IPS-NIHi7 (cell line): ENCODE measurements around the gene TRIB2.

Experiments
- DNase-seq: peaks from one replicate; pipeline ENCODE4 v3.0.0; 2012; ENCODE audit warnings: mixed read lengths; ENCODE audit errors: extremely low spot score

Gene TRIB2

DNA sequence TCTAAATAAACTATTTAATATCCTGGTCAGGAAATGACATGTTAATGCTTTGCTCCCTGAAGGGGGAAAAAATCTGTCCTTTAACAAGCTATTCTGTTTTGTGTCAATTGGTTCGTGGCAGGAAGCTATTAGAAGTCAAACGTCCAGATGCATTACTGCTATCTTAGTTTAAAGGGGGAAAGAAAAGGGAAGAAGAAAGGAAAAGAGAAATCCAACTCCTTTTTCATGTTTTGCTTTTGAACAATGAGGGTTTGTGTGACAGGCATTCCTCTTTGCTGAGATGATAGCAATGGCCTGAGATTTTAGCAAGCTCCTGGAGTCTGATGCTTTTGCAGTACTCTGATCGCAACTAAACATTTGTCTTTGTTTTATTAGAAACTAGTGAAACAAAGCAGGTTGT, 24.6 kb downstream of the TRIB2 start:
- DNase-seq: no peak

DNA sequence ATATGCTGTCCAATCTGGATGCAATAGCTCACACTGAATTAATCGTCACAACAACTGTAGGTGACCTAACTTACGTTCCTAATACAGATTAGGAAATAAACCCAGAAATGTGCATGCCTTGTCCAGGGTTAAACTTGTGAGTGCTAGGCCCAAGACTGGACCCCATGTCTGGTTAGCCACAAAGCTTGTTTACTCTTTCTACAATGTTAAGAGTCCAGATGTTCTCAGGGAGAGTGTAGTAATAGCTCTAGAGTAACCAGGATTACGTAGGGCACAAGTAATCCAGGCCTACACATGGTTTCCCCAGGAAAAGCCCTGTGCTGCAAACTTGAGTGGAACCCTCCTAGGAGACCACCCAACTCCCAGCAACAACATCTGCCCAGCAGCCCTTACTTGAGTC, 26.2 kb downstream of the TRIB2 start:
- DNase-seq: no peak

DNA sequence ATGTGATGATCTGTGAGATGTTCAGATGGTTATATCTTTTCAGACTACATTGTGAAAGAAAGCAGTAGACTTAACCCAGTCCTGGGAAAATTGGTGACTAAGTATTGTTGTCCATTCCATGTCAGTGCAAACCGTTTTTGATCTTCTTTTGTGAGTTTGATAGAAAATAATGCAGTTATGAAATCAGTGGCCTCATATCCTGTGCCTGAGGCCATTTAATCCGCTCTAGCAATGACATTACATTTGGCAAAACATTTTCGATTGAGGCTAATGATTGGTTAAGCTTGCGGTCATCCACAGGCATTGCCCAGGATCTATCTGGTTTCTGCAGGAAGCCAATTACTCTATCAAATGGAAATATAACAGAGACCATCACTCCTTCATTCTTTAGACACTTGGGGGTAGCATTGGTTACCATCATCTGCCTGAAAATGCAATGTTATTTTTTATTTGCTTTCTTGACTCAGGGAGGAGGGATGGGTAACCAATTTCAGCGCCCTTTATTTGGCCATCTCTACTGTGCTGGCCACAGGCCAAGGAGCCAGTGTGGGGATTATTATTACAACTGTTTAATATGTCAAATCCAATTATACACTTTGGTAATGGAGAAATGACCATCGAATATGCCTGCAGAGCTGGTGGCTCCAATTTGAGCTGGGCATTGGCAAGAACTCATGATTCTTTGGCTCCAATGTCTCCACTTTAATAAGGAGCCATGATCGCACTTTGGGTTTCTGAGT, 33.6 kb downstream of the TRIB2 start:
- DNase-seq: no peak

DNA sequence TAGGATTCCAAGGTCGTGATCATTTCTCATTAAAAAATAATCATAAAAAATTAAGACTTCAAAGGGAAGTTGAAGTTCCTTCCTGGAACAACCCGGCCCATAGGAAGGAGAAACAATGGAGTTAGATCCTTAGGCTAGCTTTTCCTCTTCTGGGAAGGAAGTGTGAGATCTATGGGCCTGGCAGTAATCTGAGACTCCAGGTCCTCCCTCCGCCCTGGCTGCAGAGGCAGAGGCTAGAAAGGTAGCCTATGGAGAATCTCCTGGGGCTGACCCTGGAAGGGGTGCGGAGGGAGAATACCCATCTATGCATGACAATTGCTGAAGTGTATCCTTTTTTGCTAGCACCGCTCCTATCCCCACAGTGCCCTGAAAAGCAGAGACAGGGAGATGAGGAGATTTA, 37.9 kb downstream of the TRIB2 start:
- DNase-seq: peak; percentile 70

- DNase-seq: no peak
Measured at GRCh38 chr2:12755384-12755783, 38.6 kb downstream of the TRIB2 start.

DNA sequence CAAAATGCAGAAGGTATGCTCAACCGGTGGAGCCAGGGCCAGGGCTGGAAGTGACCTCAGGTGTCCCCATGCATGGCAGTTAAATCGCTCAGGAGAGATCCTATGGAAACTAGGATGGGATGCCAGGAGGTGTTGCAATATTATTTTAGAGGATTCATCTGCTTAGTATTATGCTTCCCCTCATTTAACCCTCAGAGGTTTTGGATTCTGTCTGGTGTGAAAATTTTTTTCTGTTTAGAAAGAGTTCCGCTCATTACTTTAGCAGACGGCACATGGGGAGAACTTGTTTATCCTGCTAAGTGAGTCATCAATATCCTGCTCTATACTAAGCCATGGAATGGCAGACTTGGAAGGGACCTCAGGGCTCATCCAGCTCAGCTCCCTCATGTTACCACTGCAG, 42.5 kb downstream of the TRIB2 start:
- no peak for DNase-seq

- no peak for DNase-seq
Measured at GRCh38 chr2:12761104-12761503, 44.4 kb downstream of the TRIB2 start.

DNA sequence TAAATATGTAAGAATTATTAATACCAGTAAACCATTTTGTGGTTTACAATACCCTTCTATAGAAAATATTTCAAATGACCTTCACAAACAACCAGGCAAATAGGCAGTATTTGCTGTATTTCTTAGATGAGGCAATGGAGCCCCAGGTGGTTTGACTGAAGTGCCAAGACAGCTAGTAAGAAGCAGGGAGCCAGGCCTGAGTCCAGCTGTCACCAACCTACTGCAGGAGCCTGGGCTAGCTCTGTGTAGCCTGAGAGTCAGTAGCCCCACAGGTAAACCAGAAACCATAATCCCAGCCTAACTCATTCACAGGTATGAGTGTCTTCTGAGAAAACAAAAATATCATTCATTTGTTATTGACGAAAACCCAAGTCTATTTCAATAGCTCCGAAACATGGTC, 45.6 kb downstream of the TRIB2 start:
- no peak for DNase-seq

DNA sequence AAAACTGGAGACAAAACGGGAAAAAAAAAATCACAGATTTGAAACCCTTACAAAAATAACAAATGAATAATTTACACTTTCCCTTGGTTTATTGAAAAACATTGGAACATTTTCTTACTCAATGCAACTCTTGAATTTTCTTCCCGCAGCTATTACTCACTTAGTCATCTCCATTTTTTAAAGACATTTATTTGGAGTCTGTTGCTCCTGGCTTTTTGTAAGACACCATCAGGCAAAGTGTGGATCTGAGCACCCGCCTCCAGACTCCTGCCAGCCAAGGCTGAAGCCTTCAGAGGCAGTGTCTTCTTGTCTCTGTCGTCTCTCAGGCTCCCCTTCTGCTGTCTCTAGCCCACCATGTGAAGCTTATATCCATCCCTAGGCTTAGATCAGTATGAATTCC, 46.2 kb downstream of the TRIB2 start:
- DNase-seq: no peak

- DNase-seq: no peak
Measured at GRCh38 chr2:12763486-12763885, 46.8 kb downstream of the TRIB2 start.

DNA sequence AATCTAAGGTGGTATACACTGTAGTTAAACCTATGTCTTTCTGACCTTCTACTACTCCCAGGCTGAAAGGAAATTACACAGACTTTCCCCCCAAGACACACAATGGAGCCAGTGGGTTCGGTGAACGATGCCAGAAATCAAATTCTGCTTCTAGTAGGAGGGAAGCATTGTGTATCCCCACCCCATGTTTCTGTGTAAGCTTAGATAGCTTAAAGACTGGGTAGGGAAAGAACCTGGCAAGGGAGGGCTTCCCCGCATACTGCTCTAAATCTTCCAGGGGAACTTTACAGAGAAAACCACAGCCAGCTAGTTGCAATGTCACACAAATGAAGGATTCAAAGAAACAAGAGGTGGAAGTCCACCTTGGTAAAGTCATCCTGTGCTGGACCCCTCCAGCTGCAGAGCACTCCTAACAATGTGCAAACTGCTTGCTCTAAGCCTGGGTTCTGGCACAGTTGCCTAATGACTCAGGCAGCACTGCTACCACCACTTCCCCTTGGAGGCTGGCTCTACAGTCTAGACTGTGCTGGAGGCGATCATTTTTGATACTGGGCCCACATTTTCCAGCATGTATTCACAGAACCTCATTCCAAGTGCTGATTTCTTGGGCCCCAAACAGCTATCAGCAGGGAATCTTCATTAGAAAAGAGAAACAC, 47.5 kb downstream of the TRIB2 start:
- no peak for DNase-seq

GRCh38 chr2:12764849-12765605, 48.3 kb downstream of the TRIB2 start:
- DNase-seq: no peak

GRCh38 chr2:12766421-12766879, 49.7 kb downstream of the TRIB2 start:
- DNase-seq: no peak

DNA sequence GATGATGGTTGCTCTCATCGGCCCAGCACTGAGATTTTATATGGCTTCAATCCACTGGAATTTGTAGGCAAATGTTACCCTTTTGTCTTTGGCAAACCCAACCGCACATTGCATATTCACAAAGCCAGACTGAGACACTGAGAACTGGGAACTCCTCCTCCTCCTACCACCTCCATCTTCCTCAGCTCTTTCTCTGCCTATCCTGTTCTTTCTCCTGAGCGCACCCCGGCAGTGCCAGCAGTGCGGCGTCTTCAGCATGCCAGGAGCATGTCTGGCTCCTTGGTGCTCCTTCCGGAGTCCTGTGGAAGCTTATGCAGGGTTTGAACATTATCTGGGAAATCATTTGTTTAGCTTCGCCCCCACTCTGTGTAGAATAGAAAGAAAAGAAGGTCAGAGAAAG, 50.8 kb downstream of the TRIB2 start:
- DNase-seq: no peak

DNA sequence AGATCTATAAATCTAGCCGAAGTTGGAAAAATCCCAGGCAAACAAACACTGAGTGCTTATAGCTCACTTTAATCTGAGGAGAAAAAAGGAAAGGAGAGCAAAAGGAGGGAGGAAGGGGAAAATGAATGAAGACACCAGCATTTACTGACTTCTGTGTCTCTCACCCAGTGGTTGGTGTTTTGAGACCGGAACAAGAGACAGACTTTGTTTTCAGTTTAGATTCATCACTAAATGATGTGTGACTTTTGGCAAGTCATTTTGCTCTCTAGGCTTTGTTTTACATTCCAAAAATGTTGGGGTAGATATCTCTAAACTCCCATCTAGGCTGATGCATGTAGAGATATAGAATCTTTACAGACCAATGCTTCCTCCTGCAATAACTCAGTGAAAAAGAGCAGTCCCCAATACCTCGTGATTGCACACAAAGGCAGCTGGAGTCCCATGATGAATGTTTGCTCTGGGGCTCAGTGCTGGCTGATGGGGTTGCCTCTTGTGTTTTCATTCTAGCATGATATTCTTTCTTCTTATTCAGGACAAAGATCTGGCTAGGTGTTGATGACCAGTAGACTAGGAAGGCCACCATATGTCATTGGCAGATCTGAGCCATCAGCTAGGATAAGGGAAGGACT, 51.4 kb downstream of the TRIB2 start:
- no peak for DNase-seq

- DNase-seq: no peak
Measured at GRCh38 chr2:12769492-12770105, 52.9 kb downstream of the TRIB2 start.

- DNase-seq: peak; percentile 30
Measured at GRCh38 chr2:12770300-12770968, 53.7 kb downstream of the TRIB2 start.

DNA sequence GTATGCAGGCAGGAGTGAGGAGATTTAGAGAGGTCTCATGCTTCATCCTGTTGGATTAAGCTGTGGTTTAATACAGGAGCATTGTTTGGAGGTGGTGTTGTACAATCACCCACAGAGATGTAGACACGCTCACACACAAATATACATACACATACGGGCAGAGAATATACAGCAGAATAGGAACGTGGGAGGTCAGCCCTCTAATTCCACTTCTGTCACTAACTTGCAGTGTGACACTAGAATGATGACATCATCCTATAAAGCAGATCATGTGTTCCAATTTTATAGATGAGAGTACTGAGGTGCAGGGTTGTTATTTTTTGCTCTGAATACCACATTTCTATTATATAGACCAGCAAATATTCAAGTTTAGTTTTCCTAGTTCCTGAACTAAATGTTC, 54.4 kb downstream of the TRIB2 start:
- DNase-seq: no peak

DNA sequence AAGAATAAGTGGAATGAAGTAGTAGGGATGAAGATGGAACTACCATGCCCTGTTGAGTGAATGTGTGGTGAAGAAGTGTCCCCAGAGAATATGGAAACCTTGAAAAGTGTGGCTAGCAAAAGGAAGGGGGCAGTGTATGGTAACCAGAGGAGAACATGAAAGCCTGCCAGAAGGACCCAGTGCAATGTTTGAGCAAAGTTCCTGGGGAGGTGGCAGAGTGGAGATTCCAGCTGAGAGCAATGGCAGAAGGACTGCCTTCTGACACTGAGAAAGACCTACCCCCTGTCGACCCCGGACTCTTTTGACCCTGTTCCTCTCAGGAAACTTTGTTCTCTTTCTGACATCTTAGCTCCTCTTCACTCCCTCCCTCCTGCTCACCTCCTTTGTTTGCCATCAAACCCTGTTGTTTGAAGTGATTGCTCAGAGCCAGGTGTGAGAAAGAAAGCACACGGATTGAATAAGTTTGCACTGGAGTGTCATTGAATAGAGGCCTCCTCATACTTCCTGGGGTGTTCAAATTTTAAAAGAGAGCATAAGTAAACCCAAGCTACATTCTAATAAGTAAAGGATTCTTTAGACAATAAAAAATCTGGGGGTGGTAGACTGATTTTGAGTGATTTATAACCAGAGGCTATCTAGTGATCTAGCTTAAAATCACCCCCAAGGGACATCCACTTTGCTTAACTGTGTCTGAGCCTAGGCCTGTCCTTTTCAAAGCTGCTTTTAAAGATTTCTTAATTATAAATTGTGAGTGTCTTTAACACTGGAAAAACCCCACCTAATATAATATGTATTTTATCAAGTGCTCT, 57.1 kb downstream of the TRIB2 start:
- no peak for DNase-seq

DNA sequence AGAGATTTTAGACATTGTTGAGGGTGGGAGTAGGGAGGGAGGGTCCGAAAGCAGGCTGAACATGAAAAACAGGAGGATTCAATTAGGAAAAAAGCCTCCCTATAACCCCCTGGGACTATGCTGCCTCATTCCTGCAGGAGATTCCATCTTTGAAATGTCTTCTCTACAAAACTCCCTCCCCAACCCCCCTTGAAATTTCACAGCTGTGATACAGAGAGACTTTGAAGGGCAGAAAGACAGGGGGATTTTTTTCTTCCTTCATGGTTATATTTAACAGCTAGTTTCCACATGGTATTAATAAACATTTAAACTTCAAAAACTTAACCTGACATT, 57.6 kb downstream of the TRIB2 start:
- no peak for DNase-seq

DNA sequence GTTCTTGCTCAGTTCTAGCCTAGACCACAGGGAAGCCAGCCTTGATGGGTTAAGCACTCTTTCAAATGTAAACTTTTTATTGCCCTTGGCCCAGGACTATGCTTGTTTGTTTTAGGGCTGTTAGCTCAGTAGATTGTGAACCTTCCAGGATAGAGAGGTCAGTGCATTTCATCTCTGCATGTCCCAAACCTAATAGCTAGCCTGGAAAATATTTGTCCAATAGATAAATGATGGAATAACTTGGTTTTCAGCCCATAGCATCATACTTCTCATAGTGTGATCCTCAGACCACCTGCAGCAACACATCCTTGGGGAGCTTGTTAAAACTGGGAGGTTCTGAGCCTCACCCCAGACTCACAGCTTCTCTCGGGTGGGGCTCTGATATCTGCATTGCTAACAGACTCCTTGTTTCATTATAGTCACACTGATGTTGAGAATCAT, 59.8 kb downstream of the TRIB2 start:
- no peak for DNase-seq
